SIG-M5 (cell line): ENCODE data around the gene ERP27.

Experiments used
- DNase-seq: peaks from one replicate; lab custom pipeline; 2025; lab: John Stamatoyannopoulos, UW

Gene ERP27

GRCh38 chr12:14868916-14869506 lies 69.3 kb downstream of the ERP27 start:
- DNase-seq, result no peak
